Osteocyte (in vitro differentiated cells): ENCODE results near the gene TMC4. TPM values are rescaled to one million over a fixed set of nuclear protein-coding genes. Genes with fewer than 3 reads are reported as not detected.

Experiments
- DNase-seq: peaks from one replicate; pipeline ENCODE4 v3.0.0; 2021; ENCODE audit warnings: mixed read lengths; ENCODE audit not compliant: unreplicated experiment; ENCODE audit errors: extremely low spot score
- H3K27ac Mint-ChIP-seq: one replicate; pipeline ENCODE4 v1.8.0; 2021; ENCODE audit warnings: mild to moderate bottlenecking, mixed read lengths; ENCODE audit not compliant: unreplicated experiment
- H3K27me3 Mint-ChIP-seq: one replicate; pipeline ENCODE4 v1.8.0; 2021; ENCODE audit warnings: mixed read lengths; ENCODE audit not compliant: unreplicated experiment
- H3K36me3 Mint-ChIP-seq: one replicate; pipeline ENCODE4 v1.8.0; 2021; ENCODE audit warnings: mixed read lengths; ENCODE audit not compliant: unreplicated experiment
- H3K4me1 Mint-ChIP-seq: one replicate; pipeline ENCODE4 v1.8.0; 2021; ENCODE audit warnings: mixed read lengths; ENCODE audit not compliant: unreplicated experiment
- H3K4me3 Mint-ChIP-seq: one replicate; pipeline ENCODE4 v1.8.0; 2021; ENCODE audit warnings: mild to moderate bottlenecking, moderate library complexity, mixed read lengths; ENCODE audit not compliant: unreplicated experiment
- H3K9me3 Mint-ChIP-seq: one replicate; pipeline ENCODE4 v1.8.0; 2021; ENCODE audit warnings: mixed read lengths; ENCODE audit not compliant: unreplicated experiment
- total RNA-seq: library from RNA; stranded (reverse); gene quantifications from 2 replicates; pipeline ENCODE4 v1.2.1, GENCODE V29; 2021
- TF ChIP-seq, protein P1 (sequence below): fragments of 200-600 bp; sonication (generic); IDR thresholded peaks from 2 replicates; pipeline ENCODE4 v1.5.0; 2021; ENCODE audit warnings: antibody characterized with exemption, mild to moderate bottlenecking, moderate library complexity

The TMC4 gene
- total RNA-seq, 1 donor from 2014 or later: 2.7 TPM

DNA sequence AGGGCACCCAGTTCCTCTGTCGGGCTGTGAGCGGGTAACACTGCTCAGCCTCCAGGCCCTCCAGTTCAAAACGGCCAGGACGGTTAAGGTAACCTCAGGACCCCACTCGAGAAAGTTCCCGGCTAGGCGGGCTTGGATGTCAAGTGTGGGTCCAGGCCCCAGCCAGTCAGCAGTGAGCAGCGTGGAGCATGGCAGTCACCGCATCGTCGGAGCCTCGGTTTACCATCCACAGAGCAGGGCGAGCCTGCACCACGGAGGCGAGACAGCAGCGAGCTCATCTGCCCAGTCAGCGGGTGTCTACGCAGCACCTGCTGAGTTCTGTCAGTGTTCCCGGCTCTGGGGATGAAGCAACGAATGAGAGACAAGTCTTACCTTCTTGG is 43.4 kb downstream of the TMC4 start:
- H3K4me3 Mint-ChIP-seq: no peak overlapping the region
- DNase-seq: no peak
- H3K27ac Mint-ChIP-seq: no peak overlapping the region
- TF ChIP-seq, protein P1, sequence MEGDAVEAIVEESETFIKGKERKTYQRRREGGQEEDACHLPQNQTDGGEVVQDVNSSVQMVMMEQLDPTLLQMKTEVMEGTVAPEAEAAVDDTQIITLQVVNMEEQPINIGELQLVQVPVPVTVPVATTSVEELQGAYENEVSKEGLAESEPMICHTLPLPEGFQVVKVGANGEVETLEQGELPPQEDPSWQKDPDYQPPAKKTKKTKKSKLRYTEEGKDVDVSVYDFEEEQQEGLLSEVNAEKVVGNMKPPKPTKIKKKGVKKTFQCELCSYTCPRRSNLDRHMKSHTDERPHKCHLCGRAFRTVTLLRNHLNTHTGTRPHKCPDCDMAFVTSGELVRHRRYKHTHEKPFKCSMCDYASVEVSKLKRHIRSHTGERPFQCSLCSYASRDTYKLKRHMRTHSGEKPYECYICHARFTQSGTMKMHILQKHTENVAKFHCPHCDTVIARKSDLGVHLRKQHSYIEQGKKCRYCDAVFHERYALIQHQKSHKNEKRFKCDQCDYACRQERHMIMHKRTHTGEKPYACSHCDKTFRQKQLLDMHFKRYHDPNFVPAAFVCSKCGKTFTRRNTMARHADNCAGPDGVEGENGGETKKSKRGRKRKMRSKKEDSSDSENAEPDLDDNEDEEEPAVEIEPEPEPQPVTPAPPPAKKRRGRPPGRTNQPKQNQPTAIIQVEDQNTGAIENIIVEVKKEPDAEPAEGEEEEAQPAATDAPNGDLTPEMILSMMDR: no peak
- H3K4me1 Mint-ChIP-seq: no peaks in the 10 kb centered on the region
- peaks cover 5% of the 10 kb centered on the region for H3K27me3 Mint-ChIP-seq
- H3K36me3 Mint-ChIP-seq: peaks cover 11% of the 10 kb centered on the region
- no peaks in the 10 kb centered on the region for H3K9me3 Mint-ChIP-seq

- H3K36me3 Mint-ChIP-seq: peaks cover 13% of the 10 kb centered on the region
These were observed 44.0 kb downstream of the TMC4 start for GRCh38 chr19:54128796-54129616.

DNA sequence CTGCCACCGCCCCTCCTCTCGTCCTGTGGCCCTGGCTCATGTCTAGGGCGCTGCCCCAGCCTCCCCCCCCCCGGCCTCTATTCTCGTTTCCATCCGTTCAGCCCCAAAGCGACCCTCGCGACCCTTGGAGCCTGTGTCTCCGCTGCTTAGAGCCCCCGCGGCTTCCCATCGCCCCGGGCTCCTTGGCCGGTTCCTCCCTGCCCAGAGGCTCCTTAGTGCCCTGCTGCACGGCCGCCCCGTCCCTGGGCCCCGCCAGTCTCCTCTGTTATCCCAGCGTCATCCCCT is 44.6 kb downstream of the TMC4 start:
- Mint-ChIP-seq H3K27me3 (no peaks in the 10 kb centered on the region), H3K9me3 (no peaks in the 10 kb centered on the region), H3K4me1 (no peaks in the 10 kb centered on the region), H3K36me3 (peaks cover 14% of the 10 kb centered on the region), H3K27ac (no peak overlapping the region), H3K4me3 (no peak overlapping the region)
- TF ChIP-seq, protein P1: no peak
- no peak for DNase-seq

More at GRCh38 chr19:54128796-54129616, 44.0 kb downstream of the TMC4 start:
- no peak overlapping the region for H3K27ac Mint-ChIP-seq
- no peak overlapping the region for H3K4me3 Mint-ChIP-seq
- H3K4me1 Mint-ChIP-seq: no peaks in the 10 kb centered on the region
- no peaks in the 10 kb centered on the region for H3K9me3 Mint-ChIP-seq
- no peaks in the 10 kb centered on the region for H3K27me3 Mint-ChIP-seq
- TF ChIP-seq, protein P1: no peak
- no peak for DNase-seq

DNA sequence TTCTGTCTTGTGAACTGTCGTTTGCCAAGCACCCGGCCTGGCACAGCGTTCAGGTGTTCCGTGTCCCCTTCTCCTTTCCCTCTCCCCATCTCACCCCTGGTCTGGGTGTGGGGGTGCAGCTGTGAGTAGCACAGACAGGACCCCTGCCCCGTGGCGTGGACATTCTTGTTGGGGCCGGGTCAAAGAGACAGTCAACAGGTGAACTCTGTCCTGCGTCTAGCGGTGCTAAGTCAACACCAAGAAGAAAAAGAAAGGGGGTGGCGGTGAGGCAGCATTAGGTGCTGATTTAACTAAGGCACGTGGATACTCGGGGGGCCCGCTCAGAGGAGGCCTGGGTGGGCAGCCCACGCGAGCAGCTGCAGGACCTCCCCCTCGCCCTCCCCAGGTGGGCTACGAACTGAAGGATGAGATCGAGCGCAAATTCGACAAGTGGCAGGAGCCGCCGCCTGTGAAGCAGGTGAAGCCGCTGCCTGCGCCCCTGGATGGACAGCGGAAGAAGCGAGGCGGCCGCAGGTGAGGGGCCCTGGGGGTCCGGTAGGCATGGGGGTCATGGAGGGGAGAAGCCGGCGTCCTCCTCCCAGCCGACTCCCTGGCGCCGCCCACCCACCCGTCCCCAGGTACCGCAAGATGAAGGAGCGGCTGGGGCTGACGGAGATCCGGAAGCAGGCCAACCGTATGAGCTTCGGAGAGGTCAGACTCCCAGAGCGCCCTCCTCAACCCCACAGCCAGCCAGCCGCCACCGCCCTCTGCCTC is 45.1 kb downstream of the TMC4 start:
- H3K9me3 Mint-ChIP-seq: no peaks in the 10 kb centered on the region
- no peak overlapping the region for H3K27ac Mint-ChIP-seq
- no peak overlapping the region for H3K4me3 Mint-ChIP-seq
- H3K27me3 Mint-ChIP-seq: no peaks in the 10 kb centered on the region
- DNase-seq: no peak
- H3K4me1 Mint-ChIP-seq: no peaks in the 10 kb centered on the region
- TF ChIP-seq, protein P1: no peak
- peaks cover 16% of the 10 kb centered on the region for H3K36me3 Mint-ChIP-seq

GRCh38 chr19:54125713-54126112 is 47.2 kb downstream of the TMC4 start:
- H3K4me3 Mint-ChIP-seq: no peak overlapping the region

More at GRCh38 chr19:54125713-54126112, 47.2 kb downstream of the TMC4 start:
- H3K36me3 Mint-ChIP-seq: peaks cover 24% of the 10 kb centered on the region
- no peaks in the 10 kb centered on the region for H3K9me3 Mint-ChIP-seq
- H3K27ac Mint-ChIP-seq: no peak overlapping the region
- no peaks in the 10 kb centered on the region for H3K27me3 Mint-ChIP-seq
- no peak for DNase-seq
- TF ChIP-seq, protein P1: no peak
- no peaks in the 10 kb centered on the region for H3K4me1 Mint-ChIP-seq
